GM18520 (cell line): ENCODE data around the gene EXTL2.
"Not testable (repeated sequence)": the region's sequence is repeated elsewhere in the genome, so short reads cannot be mapped to it uniquely, and the experiment has no call there.

Experiments used
- ATAC-seq: cut with Tn5 transposase; IDR thresholded peaks from one replicate; pipeline ENCODE4 v1.9.1; 2021; ENCODE audit not compliant: unreplicated experiment

The EXTL2 gene

DNA sequence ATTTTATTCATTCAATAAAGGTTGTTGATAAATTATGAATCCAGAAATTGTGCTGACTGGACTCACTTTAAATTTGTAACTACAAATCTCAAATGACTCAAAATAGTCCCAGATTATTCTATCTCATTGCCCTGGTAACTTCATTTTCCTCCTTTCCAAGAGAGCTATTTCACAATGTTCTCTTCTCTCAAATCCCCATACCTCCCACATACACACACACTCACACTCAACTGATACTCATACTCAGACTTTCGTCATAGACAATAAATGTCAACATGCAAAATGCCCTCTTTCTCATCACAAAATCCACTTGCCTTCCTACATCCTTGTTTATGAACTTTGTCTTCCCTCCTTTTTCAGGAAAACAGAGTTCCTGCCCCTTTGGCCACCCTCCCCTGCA is 33.3 kb downstream of the EXTL2 start:
- no peak for ATAC-seq

DNA sequence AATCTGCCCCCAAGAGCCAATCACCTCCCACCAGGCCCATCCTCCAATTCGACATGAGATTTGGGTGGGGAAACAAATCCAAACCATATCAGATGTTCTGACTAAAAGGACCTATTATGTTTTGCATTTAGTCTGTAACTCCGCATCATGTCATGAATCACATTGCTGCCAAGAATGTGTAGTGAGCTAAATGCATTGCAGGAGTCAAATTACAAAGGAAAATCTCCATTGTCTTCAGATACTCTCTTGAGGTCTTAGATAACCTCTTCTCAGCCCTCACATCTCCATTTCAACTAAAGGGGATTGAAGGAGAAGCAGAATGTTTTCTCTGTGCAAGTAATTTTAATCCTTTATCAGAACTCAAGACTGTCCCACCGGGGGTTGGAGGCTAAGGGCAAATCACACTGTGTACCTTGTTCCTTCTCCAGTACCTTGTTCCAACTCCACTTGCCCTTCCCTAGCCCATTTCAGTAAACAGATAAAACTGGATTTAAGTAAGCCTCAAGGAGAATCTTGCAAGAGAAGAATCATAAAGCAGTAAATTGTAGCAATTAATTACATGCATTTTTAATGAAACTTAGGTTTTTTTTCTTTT is 34.1 kb downstream of the EXTL2 start:
- ATAC-seq = no peak

DNA sequence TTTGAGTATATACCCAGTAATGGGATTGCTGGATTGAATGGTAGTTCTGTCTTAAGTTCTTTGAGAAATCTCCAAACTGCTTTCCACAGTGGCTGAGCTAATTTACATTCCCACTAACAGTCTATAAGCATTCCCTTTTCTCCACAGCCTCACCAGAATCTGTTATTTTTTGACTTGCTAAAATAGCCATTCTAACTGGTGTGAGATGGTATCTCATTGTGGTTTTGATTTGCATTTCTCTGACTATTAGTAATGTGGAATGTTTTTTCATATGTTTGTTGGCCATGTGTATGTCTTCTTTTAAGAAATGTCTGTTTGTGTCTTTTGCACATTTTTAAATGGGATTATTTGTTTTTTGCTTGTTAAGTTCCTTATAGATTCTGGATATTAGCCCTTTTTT is 39.5 kb downstream of the EXTL2 start:
- ATAC-seq = not testable (repeated sequence)

DNA sequence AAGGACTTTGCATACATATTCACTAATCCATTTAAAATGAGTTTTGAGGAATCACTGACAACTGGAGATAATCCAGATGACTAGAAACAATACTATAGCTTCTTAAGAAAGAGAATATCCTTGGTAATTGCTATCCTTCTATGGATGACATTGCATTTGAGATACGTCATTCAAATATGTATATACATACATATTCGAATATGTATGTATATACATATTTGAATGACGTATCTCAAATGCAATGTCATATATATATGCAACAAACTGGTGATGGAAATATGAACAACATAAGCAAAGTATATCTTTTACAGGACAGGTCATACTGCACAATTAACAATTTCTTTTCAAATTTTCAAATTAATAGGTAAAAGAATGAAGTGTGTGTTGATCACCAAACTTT is 41.7 kb downstream of the EXTL2 start:
- ATAC-seq = no peak

DNA sequence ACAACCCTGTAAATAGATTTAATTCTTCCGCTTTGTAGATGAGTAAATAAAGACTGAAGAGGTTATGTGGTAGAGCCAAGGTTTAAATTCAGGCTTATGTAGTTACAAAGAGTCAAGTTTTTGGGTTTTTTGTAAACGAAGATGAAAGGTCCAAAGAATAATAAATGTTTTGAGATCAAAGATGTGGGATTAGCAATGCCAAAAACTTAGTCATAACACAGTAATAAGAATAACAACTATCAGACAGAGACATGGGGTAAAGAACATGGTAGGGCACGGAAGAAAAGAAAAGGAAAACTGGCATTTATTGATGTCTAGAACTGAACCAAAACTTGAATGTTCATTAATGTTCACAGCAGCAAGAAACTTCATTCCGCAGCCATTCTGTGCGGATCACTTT is 42.9 kb downstream of the EXTL2 start:
- no peak for ATAC-seq

DNA sequence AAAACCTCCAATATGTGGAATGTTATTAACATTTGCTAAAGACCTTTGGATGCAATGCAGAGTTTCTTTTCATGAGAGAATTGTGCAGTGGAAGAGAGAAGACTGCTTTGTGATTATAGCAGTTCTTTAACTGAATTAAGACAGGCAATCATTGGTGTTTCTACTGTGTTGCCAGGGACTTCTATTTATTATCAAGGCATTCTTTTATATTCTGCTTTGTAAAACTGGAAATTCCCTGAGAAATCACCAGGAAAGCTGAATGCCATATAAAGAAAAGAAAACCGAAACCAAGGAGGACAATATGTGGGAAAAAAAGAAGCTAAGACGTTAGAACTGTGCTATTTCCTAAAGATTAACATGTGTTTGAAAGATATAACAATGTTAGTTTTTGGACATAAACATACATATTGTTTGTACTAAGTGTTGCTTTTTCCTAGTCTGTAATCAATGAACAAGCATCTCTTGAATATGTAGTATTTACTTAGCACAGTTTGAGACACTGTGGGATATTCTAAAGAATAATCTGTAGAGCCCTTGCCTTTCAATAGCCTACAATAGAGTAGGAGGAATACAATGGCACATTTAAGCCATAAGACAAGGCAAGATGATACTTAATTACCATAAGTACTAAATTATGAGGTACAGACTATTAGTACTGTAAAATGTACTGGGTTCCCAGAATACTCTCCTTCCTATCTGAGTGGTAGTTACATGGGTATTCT is 47.1 kb downstream of the EXTL2 start:
- no peak for ATAC-seq

DNA sequence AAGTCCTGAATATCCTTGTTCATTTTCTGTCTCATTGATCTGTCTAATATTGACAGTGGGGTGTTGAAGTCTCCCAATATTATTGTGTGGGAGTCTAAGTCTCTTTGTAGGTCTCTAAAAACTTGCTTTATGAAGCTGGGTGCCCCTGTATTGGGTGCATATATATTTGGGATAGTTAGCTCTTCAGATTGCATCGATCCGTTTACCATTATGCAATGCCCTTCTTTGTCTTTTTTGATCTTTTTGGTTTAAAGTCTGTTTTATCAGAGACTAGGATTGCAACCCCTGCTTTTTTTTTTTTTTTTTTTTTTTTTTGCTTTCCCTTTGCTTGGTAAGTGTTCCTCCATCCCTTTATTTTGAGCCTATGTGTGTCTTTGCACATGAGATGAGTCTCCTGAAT is 51.5 kb downstream of the EXTL2 start:
- ATAC-seq = not testable (repeated sequence)

DNA sequence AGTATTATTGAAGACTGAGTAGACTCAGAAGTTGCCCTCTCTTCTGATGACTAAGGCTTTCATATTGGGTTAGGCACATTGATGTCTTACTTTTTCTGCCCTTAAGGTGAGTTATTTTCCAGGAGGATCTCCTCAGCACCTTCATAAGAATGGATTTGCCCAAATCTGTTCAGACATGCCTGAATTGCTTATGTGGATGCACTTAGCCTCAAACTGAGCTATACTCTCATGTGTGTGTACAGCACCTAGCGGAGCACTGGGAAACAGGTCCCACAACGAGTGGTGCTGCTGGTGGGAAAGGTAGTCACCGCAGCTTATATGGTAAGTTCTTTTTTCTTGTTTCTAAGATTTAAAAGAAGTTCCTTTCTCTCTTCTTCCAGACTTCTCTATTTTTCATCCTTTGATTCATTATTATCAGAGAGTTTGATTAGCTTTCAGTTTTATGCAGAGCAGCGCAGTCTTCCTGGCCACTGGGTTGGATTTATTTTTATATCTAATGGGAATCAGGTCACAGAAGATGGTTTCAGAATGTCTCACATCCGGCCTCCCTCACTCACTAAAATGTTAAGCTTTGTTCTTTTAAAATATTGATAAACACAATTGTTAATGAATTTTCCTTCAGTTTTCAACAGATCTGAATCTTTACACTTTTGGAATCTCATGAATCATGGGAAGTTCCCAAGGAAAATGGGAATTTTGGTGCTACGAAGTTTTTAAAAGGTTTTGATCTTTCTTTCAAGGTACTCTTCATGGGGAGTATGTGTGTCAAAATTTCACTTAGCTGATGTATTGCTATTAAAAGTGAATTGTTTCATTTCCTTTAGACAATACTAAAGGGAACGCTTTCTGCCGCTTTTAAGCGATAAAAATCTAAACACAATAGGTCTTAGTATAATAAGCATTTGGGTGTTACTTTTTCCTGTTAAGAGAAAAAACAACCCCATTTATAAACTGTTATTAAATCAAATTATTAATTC is 58.5 kb downstream of the EXTL2 start:
- ATAC-seq = no peak

DNA sequence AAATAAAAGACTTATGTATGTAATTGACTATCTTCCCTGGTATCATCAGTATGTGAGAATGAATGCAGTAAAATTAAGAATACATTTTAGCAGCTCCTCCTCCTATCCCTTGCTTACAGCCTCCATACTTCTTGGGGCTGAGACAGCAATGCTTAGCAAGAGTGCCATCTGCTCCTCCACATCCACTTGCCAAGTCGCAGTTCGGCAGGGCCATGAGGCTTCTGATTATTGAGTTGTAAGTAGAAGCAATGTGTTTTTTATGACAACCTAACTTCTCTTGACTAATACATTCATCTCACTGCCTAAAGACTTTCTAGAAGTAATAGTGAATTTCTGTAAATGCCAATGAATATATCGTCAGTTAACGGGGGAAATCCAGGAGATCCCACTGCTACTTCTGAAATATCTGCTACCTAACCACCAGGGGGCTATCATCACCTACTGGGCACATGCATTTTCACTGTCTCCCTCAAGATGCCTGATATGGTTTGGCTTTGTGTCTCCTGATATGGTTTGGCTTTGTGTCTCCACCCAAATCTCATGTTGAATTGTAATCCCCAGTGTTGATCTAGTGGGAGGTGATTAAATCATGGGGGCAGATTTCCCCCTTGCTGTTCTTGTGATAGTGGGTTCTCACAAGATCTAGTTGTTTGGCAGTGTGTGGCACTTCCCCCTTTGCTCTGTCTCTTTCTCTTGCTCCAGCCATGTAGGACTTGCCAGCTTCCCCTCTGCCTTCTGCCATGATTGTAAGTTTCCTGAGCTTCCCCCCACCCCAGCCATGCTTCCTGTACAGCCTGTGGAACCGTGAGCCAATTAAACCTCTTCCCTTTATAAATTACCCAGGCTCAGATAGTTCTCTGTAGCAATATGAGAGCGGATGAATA is 59.6 kb downstream of the EXTL2 start:
- no peak for ATAC-seq

DNA sequence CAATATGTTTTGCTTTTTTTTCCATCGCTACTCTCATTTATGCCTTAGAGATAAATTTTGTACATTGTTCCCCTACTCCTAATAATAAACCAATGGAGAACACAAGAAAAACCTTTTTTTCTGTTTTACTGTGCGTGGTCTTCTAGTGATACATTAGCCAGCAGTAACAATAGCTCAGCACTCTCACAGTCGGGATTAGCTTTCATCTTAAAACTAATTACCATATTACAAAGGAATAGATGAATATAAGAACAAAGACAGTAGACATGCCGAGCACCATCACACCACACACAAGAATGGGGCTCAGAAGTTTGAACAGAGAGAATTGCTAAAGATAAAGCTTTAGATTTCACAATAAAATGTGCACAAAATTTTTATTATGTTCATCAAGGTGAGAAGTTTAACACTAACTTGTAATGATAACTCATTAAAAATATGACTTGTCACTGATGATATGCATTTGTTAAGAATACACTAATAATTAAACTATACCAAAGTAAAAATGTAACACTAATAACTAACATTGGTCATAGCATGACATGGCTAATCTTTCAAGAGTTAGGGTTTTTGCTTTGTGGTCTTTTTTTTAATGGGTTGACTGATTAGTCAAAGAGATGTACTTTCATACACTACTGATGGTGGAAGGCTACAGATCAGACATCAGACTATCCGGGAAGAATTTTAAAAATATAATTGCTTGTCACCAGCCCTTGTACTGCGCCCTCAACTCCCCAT is 61.8 kb downstream of the EXTL2 start:
- no peak for ATAC-seq

DNA sequence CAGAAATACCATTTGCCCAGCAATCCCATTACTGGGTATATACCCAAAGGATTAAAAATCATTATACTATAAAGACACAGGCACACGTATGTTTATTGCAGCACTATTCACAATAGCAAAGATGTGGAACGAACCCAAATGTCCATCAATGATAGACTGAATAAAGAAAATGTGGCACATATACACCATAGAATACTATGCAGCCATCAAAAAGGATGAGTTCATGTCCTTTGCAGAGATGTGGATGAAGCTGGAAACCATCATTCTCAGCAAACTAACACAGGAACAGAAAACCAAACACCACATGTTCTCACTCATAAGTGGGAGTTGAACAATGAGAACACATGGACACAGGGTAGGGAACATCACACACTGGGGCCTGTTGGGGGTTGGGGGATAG is 69.0 kb downstream of the EXTL2 start:
- ATAC-seq = not testable (repeated sequence)
